A549 (cell line): ENCODE results near the gene ELAVL4. TPM values are rescaled to one million over a fixed set of nuclear protein-coding genes. Genes with fewer than 3 reads are reported as not detected.

Experiments
- ATAC-seq, 2 experiments: fragments of 200-7000 bp in 1 of 2; fragments of >200 bp in 1 of 2; cut with Nextera tagmentation in 1 of 2; cut with Tn5 transposase in 1 of 2; 3 replicates each; pipeline versions ENCODE4 v1.8.0 to v1.9.1; 2018 to 2020; ENCODE audit warnings: mild to moderate bottlenecking in 1 of 2, moderate library complexity in 1 of 2
- CTCF ChIA-PET: fragments of 300-600 bp; sonication (Branson Sonifier 250); formaldehyde crosslinking; extraction: SDS; loops from one replicate; lab custom pipeline; 2021; ENCODE audit warnings: antibody characterized with exemption, inconsistent platforms; lab: Yijun Ruan, JAX
- POLR2A ChIA-PET: fragments of 350-600 bp; formaldehyde crosslinking; extraction: SDS; loops from one replicate; lab custom pipeline; 2021; ENCODE audit warnings: antibody characterized with exemption, inconsistent platforms; lab: Yijun Ruan, JAX
- DNase-seq, 2 experiments: peaks; one replicate each; pipeline versions ENCODE4 v3.0.0 to v3.0.0-alpha.2; 2011 to 2016; ENCODE audit warnings: low read depth in 1 of 2, low spot score in 1 of 2
- FAIRE-seq: peaks from 2 replicates; lab custom pipeline; 2011; peaks lifted over from hg19 to GRCh38; lab: Jason Lieb, UNC
- H3K27ac ChIP-seq, 2 experiments: fragments of >200 bp; sonication (Bioruptor Twin); formaldehyde crosslinking; 3 replicates each; pipeline ENCODE4 v1.5.1; 2016 to 2017
- H3K4me1 ChIP-seq: fragments of >200 bp; sonication (Bioruptor Twin); formaldehyde crosslinking; 3 replicates; pipeline ENCODE4 v1.6.1; 2016
- H3K4me2 ChIP-seq: fragments of >200 bp; sonication (Bioruptor Twin); formaldehyde crosslinking; 3 replicates; pipeline ENCODE4 v1.6.1; 2016
- H3K4me3 ChIP-seq: fragments of >200 bp; sonication (Bioruptor Twin); formaldehyde crosslinking; 3 replicates; pipeline ENCODE4 v1.5.1; 2016
- H3K9me3 ChIP-seq: fragments of >200 bp; sonication (Bioruptor Twin); formaldehyde crosslinking; 3 replicates; pipeline ENCODE4 v1.6.1; 2016
- BCL3 ChIP-seq: fragments of >200 bp; sonication (Bioruptor Twin); formaldehyde crosslinking; IDR thresholded peaks from 3 replicates; pipeline ENCODE4 v1.6.1; 2016
- BHLHE40 ChIP-seq: IDR thresholded peaks from 2 replicates; pipeline ENCODE4 v1.6.1; 2012; ENCODE audit warnings: low read depth, low read length, inconsistent platforms
- CHD2 ChIP-seq: fragments of 150-350 bp; IDR thresholded peaks from 2 replicates; pipeline ENCODE4 v1.6.1; 2014; ENCODE audit warnings: low read length; ENCODE audit not compliant: partially characterized antibody
- EHMT2 ChIP-seq: fragments of 200-600 bp; sonication (generic); IDR thresholded peaks from 2 replicates; pipeline ENCODE4 v1.6.1; 2016; ENCODE audit warnings: antibody characterized with exemption, low read depth, mild to moderate bottlenecking, moderate library complexity
- EP300 ChIP-seq, 2 experiments: fragments of >200 bp; sonication (Bioruptor Twin); formaldehyde crosslinking; IDR thresholded peaks; 2 replicates in 1 of 2; 3 replicates in 1 of 2; pipeline ENCODE4 v1.6.1; 2016 to 2017
- FOSL2 ChIP-seq, 2 experiments: fragments of 450-650 bp in 1 of 2; fragments of >200 bp in 1 of 2; sonication (Bioruptor Twin) in 1 of 2; formaldehyde crosslinking; IDR thresholded peaks; 2 replicates each; pipeline versions ENCODE4 v1.5.0 to v1.6.1; 2016 to 2020; ENCODE audit warnings: mild to moderate bottlenecking in 1 of 2, moderate library complexity in 1 of 2
- FOXS1 ChIP-seq: fragments of 250-450 bp; sonication (Bioruptor Pico); IDR thresholded peaks from 2 replicates; pipeline ENCODE4 v1.5.0; 2020; ENCODE audit warnings: mild to moderate bottlenecking, moderate library complexity
- HDAC2 ChIP-seq: fragments of 200-600 bp; sonication (generic); IDR thresholded peaks from 2 replicates; pipeline ENCODE4 v1.6.1; 2016
- HOXB13 ChIP-seq: fragments of 250-450 bp; sonication (Bioruptor Pico); IDR thresholded peaks from 2 replicates; pipeline ENCODE4 v1.5.0; 2020; ENCODE audit warnings: low read depth, mild to moderate bottlenecking, moderate library complexity
- JUNB ChIP-seq: fragments of >200 bp; sonication (Bioruptor Twin); formaldehyde crosslinking; IDR thresholded peaks from 2 replicates; pipeline ENCODE4 v1.6.1; 2016
- POLR2AphosphoS2 ChIP-seq: conservative IDR thresholded peaks from 2 replicates; pipeline ENCODE4 v1.6.1; 2012; ENCODE audit warnings: low read length, improper control_type of control experiment, inconsistent platforms
- SREBF2 ChIP-seq: fragments of 450-650 bp; IDR thresholded peaks from 2 replicates; pipeline ENCODE4 v1.6.1; 2014; ENCODE audit warnings: mild to moderate bottlenecking, moderate library complexity
- ZSCAN20 ChIP-seq: fragments of 250-450 bp; sonication (Bioruptor Pico); IDR thresholded peaks from 2 replicates; pipeline ENCODE4 v1.8.0; 2022; ENCODE audit warnings: mild to moderate bottlenecking, moderate library complexity
- WGBS: methylation state at CpG from one replicate; pipeline ENCODE4 v1.1.6; 2017; ENCODE audit errors: missing lambda C conversion rate; 5-methylcytosine and 5-hydroxymethylcytosine counted together
- polyA plus RNA-seq, 4 experiments: library from polyadenylated mRNA; depleted of rRNA in 3 of 4; stranded (reverse); fragments of >200 nt; fragmentation: RNase III in 1 of 4; extraction: RNeasy Plus Mini Kit Qiagen cat#74134 plus additional on column Dnase treatment in 1 of 4; gene quantifications; 2 replicates in 3 of 4; 3 replicates in 1 of 4; pipeline ENCODE4 v1.2.3, GENCODE V29; 2011 to 2017

ELAVL4 gene
- polyA plus RNA-seq, 2 of the 4 experiments (the other 2 are of a cell fraction), result not detected

GRCh38 chr1:50252196-50252595 lies 143.5 kb downstream of the ELAVL4 start:
- Histone ChIP-seq H3K4me3 (no peak overlapping the region), H3K4me1 (no peaks in the 10 kb centered on the region; the same call in 2 of the 3 replicates), H3K4me2 (no peak overlapping the region), H3K9me3 (no peaks in the 10 kb centered on the region), H3K27ac (no peak overlapping the region)
- ChIA-PET CTCF (interaction anchor here (1.7 kb wide), 1 partner anchor 20 kb away, joined by 3 read pairs; no protein-coding TSS in a partner anchor), POLR2A (no interaction called here)
- WGBS, result 0% methylated on average over 1 of the region's 2 CpGs
- ATAC-seq, result no peak
- no peak for DNase-seq
- no peak for FAIRE-seq
- no peak for TF ChIP-seq ZSCAN20
- no peak for TF ChIP-seq SREBF2
- no peak for TF ChIP-seq CHD2
- no peak for TF ChIP-seq JUNB
- no peak for TF ChIP-seq POLR2AphosphoS2
- TF ChIP-seq BHLHE40, result no peak
- TF ChIP-seq EP300 (IDR thresholded peaks at IDR 0.05), result no peak
- no peak for TF ChIP-seq HOXB13 (CRISPR knock-in tag)
- TF ChIP-seq HDAC2, result no peak
- no peak for TF ChIP-seq FOXS1 (CRISPR knock-in tag)
- no peak for TF ChIP-seq BCL3
- no peak for TF ChIP-seq EHMT2
- no peak for TF ChIP-seq FOSL2 (IDR thresholded peaks at IDR 0.05)
- TF ChIP-seq FOSL2 (CRISPR knock-in tag; IDR thresholded peaks at IDR 0.05), result no peak

Other genes with a start within 250 kb of the ELAVL4 start
- gene AGBL4, start 85.0 kb upstream of the ELAVL4 start, polyA plus RNA-seq (2011; rRNA removed), result not detected in 2 replicates
- gene AGBL4, start 85.0 kb upstream of the ELAVL4 start, polyA plus RNA-seq (2017; fragmentation: RNase III; extraction: RNeasy Plus Mini Kit Qiagen cat#74134 plus additional on column Dnase treatment), result not detected in 3 replicates